ENCODE results near the gene TPST1.
"Not testable (repeated sequence)": the region's sequence is repeated elsewhere in the genome, so short reads cannot be mapped to it uniquely, and the experiment has no call there.

The TPST1 gene

DNA sequence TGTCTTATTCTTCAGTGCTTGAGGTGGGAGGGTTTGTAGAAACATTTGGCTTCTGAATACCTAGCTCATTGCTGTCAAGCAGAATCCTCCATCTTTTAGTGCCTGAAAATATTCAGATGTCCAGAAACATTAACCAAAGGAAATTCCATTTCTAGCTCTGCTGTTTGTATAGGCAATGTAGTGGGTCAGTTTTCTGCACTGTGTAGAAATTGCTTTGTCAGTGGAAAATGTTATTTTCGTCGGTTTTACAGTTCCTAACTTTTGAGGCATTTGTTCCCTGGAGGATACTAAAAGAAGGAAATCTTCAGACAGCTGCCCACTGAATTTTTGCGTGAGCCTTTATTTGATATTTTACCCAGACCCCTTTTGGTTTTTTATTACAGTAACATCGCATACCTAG is 143.4 kb downstream of the TPST1 start:
- 77 to 86% methylated on average over 4 of the region's 4 CpGs for WGBS, 2 experiments
- H3K27ac ChIP-seq (ENCODE audit: insufficient read depth, low read depth, low read length, poor library complexity, severe bottlenecking), result no peak overlapping the region
- H3K27me3 ChIP-seq (ENCODE audit: control insufficient read depth, insufficient read depth, low read length, poor library complexity, severe bottlenecking), result no peaks in the 10 kb centered on the region
- no peaks in the 10 kb centered on the region for H3K36me3 ChIP-seq (ENCODE audit: control insufficient read depth, insufficient read depth, low read length)
- H3K4me3 ChIP-seq (ENCODE audit: insufficient read depth, low read depth, low read length), result no peak overlapping the region
- H3K9me3 ChIP-seq (ENCODE audit: control insufficient read depth, low read length), result no peaks in the 10 kb centered on the region
- no peaks in the 10 kb centered on the region for H3K4me1 ChIP-seq (ENCODE audit: control insufficient read depth, insufficient read depth, low read length)

DNA sequence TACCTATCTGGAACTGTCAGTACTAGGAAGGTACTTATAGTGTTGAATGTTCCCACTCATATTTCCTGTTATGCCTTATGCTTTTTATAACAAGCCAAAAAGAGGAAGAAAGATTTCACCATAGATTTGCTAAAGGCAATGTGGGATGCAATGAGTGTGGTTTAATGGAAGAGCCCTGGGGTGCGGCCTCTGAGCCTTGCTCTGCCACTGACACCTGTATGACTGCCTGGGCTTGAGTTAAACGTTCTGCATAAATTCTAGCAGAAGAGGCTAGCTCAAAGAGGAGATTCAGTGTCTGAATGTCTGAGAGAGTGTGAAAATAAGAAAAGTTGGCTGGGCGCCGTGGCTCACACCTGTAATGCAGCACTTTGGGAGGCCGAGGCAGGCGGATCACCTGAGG is 143.8 kb downstream of the TPST1 start:
- no peaks in the 10 kb centered on the region for H3K36me3 ChIP-seq (ENCODE audit: control insufficient read depth, insufficient read depth, low read length)
- 86 to 93% methylated on average over 6 of the region's 6 CpGs for WGBS, 2 experiments
- no peaks in the 10 kb centered on the region for H3K4me1 ChIP-seq (ENCODE audit: control insufficient read depth, insufficient read depth, low read length)
- H3K4me3 ChIP-seq (ENCODE audit: insufficient read depth, low read depth, low read length), result no peak overlapping the region
- no peaks in the 10 kb centered on the region for H3K27me3 ChIP-seq (ENCODE audit: control insufficient read depth, insufficient read depth, low read length, poor library complexity, severe bottlenecking)
- no peaks in the 10 kb centered on the region for H3K9me3 ChIP-seq (ENCODE audit: control insufficient read depth, low read length)
- no peak overlapping the region for H3K27ac ChIP-seq (ENCODE audit: insufficient read depth, low read depth, low read length, poor library complexity, severe bottlenecking)

DNA sequence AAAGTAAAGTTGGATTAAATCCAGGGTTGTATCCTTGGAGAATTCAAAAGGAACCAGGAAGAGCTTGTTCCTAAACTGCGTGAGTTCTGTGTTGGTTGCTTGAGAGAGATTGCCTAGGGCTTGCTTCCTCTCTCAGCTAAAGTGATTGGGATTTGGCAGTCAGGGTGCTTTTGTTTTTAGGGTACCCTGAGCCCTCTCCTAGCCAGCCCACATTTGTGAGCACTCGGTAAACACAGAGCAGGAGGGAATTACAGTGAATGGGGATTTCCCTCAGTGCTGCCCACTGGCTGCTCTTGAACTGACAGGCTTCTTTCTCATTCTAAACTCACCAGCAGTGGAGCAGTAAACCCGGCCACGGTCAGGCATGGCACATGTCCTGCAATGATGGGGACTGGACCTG is 146.9 kb downstream of the TPST1 start:
- Histone ChIP-seq H3K4me1 (ENCODE audit: control insufficient read depth, insufficient read depth, low read length) (no peaks in the 10 kb centered on the region), H3K27me3 (ENCODE audit: control insufficient read depth, insufficient read depth, low read length, poor library complexity, severe bottlenecking) (no peaks in the 10 kb centered on the region), H3K36me3 (ENCODE audit: control insufficient read depth, insufficient read depth, low read length) (no peaks in the 10 kb centered on the region), H3K27ac (ENCODE audit: insufficient read depth, low read depth, low read length, poor library complexity, severe bottlenecking) (no peak overlapping the region), H3K9me3 (ENCODE audit: control insufficient read depth, low read length) (no peaks in the 10 kb centered on the region), H3K4me3 (ENCODE audit: insufficient read depth, low read depth, low read length) (no peak overlapping the region)
- WGBS, 2 experiments, result 5 to 9% methylated on average over 4 of the region's 4 CpGs

DNA sequence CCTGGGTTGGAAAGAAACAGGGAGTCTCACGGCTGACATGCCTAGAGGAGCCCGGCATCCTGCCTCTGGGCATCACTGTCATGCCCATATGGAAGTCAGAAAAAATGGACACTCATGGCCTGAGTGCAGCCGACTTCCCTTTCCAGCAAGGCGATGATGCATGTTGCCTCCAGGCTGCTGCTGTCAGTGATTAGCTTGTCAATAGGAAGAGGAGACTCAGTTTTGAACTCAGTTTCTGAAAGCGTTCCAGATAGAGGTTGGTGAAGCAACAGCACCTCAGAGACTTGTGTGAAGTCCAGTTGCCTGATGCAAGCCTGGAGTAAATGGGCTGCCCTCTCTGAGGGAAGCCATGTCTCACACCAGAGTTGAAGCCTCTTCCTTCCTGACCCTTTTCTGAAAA is 148.4 kb downstream of the TPST1 start:
- Histone ChIP-seq H3K4me1 (ENCODE audit: control insufficient read depth, insufficient read depth, low read length) (no peaks in the 10 kb centered on the region), H3K27ac (ENCODE audit: insufficient read depth, low read depth, low read length, poor library complexity, severe bottlenecking) (no peak overlapping the region), H3K36me3 (ENCODE audit: control insufficient read depth, insufficient read depth, low read length) (no peaks in the 10 kb centered on the region), H3K27me3 (ENCODE audit: control insufficient read depth, insufficient read depth, low read length, poor library complexity, severe bottlenecking) (no peaks in the 10 kb centered on the region), H3K9me3 (ENCODE audit: control insufficient read depth, low read length) (no peaks in the 10 kb centered on the region), H3K4me3 (ENCODE audit: insufficient read depth, low read depth, low read length) (no peak overlapping the region)
- 96% methylated on average over 5 of the region's 5 CpGs for WGBS, 2 experiments

DNA sequence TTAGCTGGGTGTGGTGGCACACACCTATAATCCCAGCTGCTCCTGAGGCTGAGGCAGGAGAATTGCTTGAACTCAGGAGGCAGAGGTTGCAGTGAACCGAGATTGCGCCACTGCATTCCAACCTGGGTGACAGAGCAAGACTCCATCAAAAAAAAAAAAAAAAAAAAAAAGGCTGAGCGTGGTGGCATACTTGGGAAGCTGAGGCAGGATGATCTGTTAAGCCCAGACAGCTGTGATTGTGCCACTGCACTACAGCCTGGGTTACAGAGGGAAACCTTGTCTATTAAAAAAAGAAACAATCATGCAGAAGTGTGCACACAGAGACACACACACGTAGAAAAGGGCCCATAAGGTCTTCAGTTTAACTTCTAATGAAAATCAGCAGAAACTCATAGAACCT is 150.6 kb downstream of the TPST1 start:
- WGBS, 2 experiments, result 88 to 91% methylated on average over 3 to 4 of the region's 4 CpGs
- H3K4me3 ChIP-seq (ENCODE audit: insufficient read depth, low read depth, low read length), result no peak overlapping the region
- no peaks in the 10 kb centered on the region for H3K36me3 ChIP-seq (ENCODE audit: control insufficient read depth, insufficient read depth, low read length)
- H3K4me1 ChIP-seq (ENCODE audit: control insufficient read depth, insufficient read depth, low read length), result no peaks in the 10 kb centered on the region
- no peaks in the 10 kb centered on the region for H3K27me3 ChIP-seq (ENCODE audit: control insufficient read depth, insufficient read depth, low read length, poor library complexity, severe bottlenecking)
- H3K27ac ChIP-seq (ENCODE audit: insufficient read depth, low read depth, low read length, poor library complexity, severe bottlenecking), result no peak overlapping the region
- H3K9me3 ChIP-seq (ENCODE audit: control insufficient read depth, low read length), result no peaks in the 10 kb centered on the region

DNA sequence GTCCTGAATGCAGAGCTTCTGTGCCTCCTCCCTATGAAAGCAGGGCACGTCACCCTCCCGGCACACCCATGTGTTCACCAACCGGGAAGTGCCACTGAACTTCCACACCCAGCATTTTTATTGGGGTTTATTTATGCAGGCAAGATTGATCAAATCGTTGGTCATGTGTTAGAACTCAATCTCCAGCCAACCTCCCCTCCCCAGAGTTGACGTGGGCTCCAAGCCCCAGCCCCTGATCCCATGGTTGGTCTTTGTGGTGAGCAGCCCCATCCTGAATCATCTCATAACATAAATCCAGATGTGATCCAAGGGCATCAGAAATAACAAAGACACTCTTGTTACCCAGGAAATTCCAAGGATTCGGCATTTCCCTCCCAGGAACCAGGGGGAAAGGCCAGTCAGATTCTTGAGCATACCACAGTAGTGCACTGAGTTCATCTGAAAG is 151.2 kb downstream of the TPST1 start:
- Histone ChIP-seq H3K27me3 (ENCODE audit: control insufficient read depth, insufficient read depth, low read length, poor library complexity, severe bottlenecking) (no peaks in the 10 kb centered on the region), H3K4me1 (ENCODE audit: control insufficient read depth, insufficient read depth, low read length) (no peaks in the 10 kb centered on the region), H3K36me3 (ENCODE audit: control insufficient read depth, insufficient read depth, low read length) (no peaks in the 10 kb centered on the region), H3K27ac (ENCODE audit: insufficient read depth, low read depth, low read length, poor library complexity, severe bottlenecking) (no peak overlapping the region), H3K4me3 (ENCODE audit: insufficient read depth, low read depth, low read length) (no peak overlapping the region), H3K9me3 (ENCODE audit: control insufficient read depth, low read length) (no peaks in the 10 kb centered on the region)
- WGBS, 2 experiments, result 94 to 96% methylated on average over 6 of the region's 6 CpGs

DNA sequence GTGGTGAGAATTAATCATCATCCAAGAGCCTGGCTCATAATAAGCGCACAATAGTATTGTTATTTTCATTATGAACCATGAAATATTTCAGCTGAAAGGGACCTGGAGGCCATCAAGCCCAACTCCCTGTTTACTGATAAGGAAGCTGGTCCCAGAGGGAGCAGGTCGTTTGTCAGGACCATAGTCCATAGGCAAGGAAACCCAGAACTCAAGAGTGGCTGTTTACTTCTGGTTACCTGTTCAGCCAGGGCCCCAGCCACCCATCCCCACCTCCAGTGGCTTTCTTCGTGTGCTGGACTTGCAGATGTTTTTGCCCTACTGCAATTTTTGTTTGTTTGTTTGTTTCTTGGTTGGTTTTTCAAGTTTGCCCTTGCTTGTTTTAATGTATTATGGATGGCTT is 152.0 kb downstream of the TPST1 start:
- no peaks in the 10 kb centered on the region for H3K36me3 ChIP-seq (ENCODE audit: control insufficient read depth, insufficient read depth, low read length)
- H3K9me3 ChIP-seq (ENCODE audit: control insufficient read depth, low read length), result no peaks in the 10 kb centered on the region
- no peaks in the 10 kb centered on the region for H3K27me3 ChIP-seq (ENCODE audit: control insufficient read depth, insufficient read depth, low read length, poor library complexity, severe bottlenecking)
- 90 to 93% methylated on average over 2 to 3 of the region's 3 CpGs for WGBS, 2 experiments
- H3K4me1 ChIP-seq (ENCODE audit: control insufficient read depth, insufficient read depth, low read length), result no peaks in the 10 kb centered on the region
- H3K27ac ChIP-seq (ENCODE audit: insufficient read depth, low read depth, low read length, poor library complexity, severe bottlenecking), result no peak overlapping the region
- no peak overlapping the region for H3K4me3 ChIP-seq (ENCODE audit: insufficient read depth, low read depth, low read length)

DNA sequence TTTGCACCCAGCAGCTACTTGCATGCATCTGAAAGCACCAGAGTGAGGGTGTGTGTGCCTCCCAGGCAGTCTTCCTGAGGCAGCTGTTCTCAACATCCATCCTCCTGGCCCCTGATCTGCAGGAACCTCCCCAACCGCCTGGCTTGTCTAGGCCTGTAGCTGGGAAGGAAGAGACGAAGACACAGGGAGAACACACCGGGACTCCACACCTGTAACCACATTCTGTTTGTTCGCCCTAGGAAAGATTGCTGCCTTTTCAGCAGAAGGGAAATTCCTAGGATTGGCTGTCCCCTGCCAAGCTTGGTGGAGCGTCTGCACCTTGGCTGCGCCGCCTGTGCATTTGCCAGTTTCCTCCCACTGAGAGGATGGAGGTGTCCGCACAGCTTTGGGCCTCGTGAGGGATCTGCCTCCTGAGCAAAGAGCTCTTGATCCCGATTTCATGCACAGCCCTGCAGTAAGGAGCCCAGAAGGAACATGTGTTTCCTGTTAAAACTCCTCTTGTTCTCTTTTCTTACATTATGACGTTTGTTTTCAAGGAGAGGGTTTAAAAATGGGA is 154.6 kb downstream of the TPST1 start:
- WGBS, 2 experiments, result 85 to 88% methylated on average over 11 of the region's 11 CpGs
- H3K27me3 ChIP-seq (ENCODE audit: control insufficient read depth, insufficient read depth, low read length, poor library complexity, severe bottlenecking), result no peaks in the 10 kb centered on the region
- no peaks in the 10 kb centered on the region for H3K4me1 ChIP-seq (ENCODE audit: control insufficient read depth, insufficient read depth, low read length)
- no peaks in the 10 kb centered on the region for H3K9me3 ChIP-seq (ENCODE audit: control insufficient read depth, low read length)
- H3K4me3 ChIP-seq (ENCODE audit: insufficient read depth, low read depth, low read length), result no peak overlapping the region
- no peak overlapping the region for H3K27ac ChIP-seq (ENCODE audit: insufficient read depth, low read depth, low read length, poor library complexity, severe bottlenecking)
- H3K36me3 ChIP-seq (ENCODE audit: control insufficient read depth, insufficient read depth, low read length), result no peaks in the 10 kb centered on the region

DNA sequence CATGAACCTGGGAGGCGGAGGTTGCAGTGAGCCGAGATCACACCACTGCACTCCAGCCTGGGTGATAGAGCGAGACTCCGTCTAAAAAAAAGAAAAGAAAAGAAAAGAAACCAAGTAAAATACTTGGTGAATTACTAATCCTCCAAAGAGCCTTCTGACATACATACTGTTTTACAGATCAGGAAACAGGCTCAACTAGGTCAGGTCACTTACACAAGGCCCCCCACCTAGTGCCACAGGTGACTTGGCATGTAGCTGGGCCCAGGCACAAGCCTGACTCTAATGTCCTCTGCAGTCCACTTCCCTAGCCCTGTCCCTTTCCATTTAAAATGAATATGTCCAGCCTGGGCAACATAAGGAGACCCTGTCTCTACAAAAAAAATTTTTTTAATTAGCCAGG is 157.0 kb downstream of the TPST1 start:
- H3K9me3 ChIP-seq (ENCODE audit: control insufficient read depth, low read length), result no peaks in the 10 kb centered on the region
- H3K27me3 ChIP-seq (ENCODE audit: control insufficient read depth, insufficient read depth, low read length, poor library complexity, severe bottlenecking), result no peaks in the 10 kb centered on the region
- 84 to 100% methylated on average over 2 to 4 of the region's 4 CpGs for WGBS, 2 experiments
- no peak overlapping the region for H3K27ac ChIP-seq (ENCODE audit: insufficient read depth, low read depth, low read length, poor library complexity, severe bottlenecking)
- H3K36me3 ChIP-seq (ENCODE audit: control insufficient read depth, insufficient read depth, low read length), result no peaks in the 10 kb centered on the region
- no peak overlapping the region for H3K4me3 ChIP-seq (ENCODE audit: insufficient read depth, low read depth, low read length)
- H3K4me1 ChIP-seq (ENCODE audit: control insufficient read depth, insufficient read depth, low read length), result no peaks in the 10 kb centered on the region

DNA sequence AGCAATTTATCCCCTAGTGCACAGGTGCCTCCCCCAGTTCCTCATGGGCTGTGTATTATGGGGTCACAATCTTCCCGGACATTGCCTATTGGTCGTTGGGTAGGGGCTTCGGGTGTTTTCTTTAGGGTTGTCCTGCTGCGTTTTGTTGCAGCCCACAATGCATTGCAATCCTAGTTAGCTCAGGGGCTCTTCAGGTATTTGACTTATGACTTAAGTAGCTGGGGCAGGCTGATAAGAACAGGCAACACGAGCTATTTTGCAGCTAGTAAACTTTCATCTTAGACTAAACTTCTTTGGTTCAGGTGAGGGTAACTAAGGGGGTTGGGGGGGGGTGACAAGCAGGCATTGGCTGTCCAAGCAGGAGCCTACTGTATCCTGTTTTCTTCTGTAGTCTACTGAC is 158.5 kb downstream of the TPST1 start:
- Histone ChIP-seq H3K4me3 (ENCODE audit: insufficient read depth, low read depth, low read length) (no peak overlapping the region), H3K9me3 (ENCODE audit: control insufficient read depth, low read length) (no peaks in the 10 kb centered on the region), H3K27me3 (ENCODE audit: control insufficient read depth, insufficient read depth, low read length, poor library complexity, severe bottlenecking) (no peaks in the 10 kb centered on the region), H3K36me3 (ENCODE audit: control insufficient read depth, insufficient read depth, low read length) (no peaks in the 10 kb centered on the region), H3K4me1 (ENCODE audit: control insufficient read depth, insufficient read depth, low read length) (no peaks in the 10 kb centered on the region), H3K27ac (ENCODE audit: insufficient read depth, low read depth, low read length, poor library complexity, severe bottlenecking) (no peak overlapping the region)
- 83 to 86% methylated on average over 5 of the region's 5 CpGs for WGBS, 2 experiments

DNA sequence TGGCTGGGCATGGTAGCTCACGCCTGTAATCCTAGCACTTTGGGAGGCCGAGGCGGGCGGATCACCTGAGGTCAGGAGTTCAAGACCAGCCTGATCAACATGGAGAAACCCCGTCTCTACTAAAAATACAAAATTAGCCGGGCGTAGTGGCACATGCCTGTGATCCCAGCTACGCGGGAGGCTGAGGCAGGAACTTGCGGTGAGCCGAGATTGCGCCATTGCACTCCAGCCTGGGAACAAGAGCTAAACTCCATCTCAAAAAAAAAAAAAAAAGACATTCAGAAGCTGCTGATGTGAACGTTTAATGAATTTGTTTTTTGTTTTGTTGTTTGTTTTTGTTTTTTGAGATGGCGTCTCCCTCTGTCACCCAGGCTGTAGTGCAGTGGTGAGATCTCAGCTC is 159.9 kb downstream of the TPST1 start:
- not testable (repeated sequence) for H3K4me3 ChIP-seq (ENCODE audit: insufficient read depth, low read depth, low read length); H3K9me3 ChIP-seq (ENCODE audit: control insufficient read depth, low read length); H3K4me1 ChIP-seq (ENCODE audit: control insufficient read depth, insufficient read depth, low read length); H3K27ac ChIP-seq (ENCODE audit: insufficient read depth, low read depth, low read length, poor library complexity, severe bottlenecking); H3K27me3 ChIP-seq (ENCODE audit: control insufficient read depth, insufficient read depth, low read length, poor library complexity, severe bottlenecking); H3K36me3 ChIP-seq (ENCODE audit: control insufficient read depth, insufficient read depth, low read length)
- WGBS, 2 experiments, result 94 to 95% methylated on average over 14 of the region's 14 CpGs

Data from ectodermal cell (in vitro differentiated cells).